ENCODE data around the gene KBTBD4. TPM values are rescaled to one million over a fixed set of nuclear protein-coding genes. Genes with fewer than 3 reads are reported as not detected.

Gene KBTBD4
- total RNA-seq, 6 experiments from 2014 or later: 6.5 to 9.2 (median 7.3) TPM

DNA sequence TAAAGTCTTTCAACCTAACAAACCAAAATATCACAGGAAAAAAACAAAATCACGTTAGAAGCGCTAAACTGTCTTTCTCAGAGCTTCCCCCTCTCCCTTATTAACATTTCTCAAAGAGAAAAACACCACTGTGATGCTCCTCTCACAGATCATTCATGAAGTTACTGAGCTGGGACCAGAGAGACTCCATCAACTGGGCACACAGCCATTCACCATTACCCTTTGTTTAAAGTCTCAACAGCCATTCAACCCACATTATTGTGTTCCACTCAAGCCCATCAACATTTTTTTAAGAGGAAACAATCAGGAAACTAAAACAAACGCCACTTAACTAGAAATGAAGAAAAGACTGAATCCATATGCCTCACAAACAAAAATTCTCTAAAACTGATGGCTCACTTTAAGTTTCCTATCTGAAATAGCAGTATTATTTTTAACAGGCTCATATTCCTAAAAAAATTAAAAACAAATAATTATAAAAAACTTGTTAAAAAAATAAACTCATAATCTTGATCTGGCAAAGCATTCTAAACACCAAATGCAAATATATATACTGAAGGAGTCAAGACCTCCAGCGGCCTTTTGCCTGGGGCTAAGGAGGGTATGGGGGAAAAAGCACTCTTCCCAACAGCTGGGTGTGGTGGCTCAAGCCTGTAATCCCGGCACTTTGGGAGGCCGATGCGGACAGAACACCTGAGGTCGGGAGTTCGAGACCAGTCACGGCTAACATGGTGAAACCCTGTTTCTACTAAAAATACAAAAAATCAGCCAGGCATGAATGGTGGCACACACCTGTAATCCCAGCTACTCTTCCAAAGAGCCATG, 39.8 kb downstream of the KBTBD4 start:
- Histone ChIP-seq H3K27me3 (no peaks in the 10 kb centered on the region), H3K4me3 (no peak overlapping the region), H3K36me3 (no peaks in the 10 kb centered on the region), H3K27ac (no peak overlapping the region), H3K4me1 (peaks cover 0 to 31% (median 7%) of the 10 kb centered on the region in 4 donors), H3K9me3 (no peaks in the 10 kb centered on the region)
- no peak for DNase-seq
- intact Hi-C loops (cut with DNase I): no loop called here
- no peak for TF ChIP-seq POLR2A (IDR thresholded peaks at IDR 0.05)
- TF ChIP-seq, protein P1, sequence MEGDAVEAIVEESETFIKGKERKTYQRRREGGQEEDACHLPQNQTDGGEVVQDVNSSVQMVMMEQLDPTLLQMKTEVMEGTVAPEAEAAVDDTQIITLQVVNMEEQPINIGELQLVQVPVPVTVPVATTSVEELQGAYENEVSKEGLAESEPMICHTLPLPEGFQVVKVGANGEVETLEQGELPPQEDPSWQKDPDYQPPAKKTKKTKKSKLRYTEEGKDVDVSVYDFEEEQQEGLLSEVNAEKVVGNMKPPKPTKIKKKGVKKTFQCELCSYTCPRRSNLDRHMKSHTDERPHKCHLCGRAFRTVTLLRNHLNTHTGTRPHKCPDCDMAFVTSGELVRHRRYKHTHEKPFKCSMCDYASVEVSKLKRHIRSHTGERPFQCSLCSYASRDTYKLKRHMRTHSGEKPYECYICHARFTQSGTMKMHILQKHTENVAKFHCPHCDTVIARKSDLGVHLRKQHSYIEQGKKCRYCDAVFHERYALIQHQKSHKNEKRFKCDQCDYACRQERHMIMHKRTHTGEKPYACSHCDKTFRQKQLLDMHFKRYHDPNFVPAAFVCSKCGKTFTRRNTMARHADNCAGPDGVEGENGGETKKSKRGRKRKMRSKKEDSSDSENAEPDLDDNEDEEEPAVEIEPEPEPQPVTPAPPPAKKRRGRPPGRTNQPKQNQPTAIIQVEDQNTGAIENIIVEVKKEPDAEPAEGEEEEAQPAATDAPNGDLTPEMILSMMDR (IDR thresholded peaks at IDR 0.05): no peak
- ATAC-seq: no peak
- 74% methylated on average over 10 of the region's 10 CpGs for WGBS (ENCODE audit: insufficient coverage, low coverage, low lambda C conversion rate, missing lambda C conversion rate)

DNA sequence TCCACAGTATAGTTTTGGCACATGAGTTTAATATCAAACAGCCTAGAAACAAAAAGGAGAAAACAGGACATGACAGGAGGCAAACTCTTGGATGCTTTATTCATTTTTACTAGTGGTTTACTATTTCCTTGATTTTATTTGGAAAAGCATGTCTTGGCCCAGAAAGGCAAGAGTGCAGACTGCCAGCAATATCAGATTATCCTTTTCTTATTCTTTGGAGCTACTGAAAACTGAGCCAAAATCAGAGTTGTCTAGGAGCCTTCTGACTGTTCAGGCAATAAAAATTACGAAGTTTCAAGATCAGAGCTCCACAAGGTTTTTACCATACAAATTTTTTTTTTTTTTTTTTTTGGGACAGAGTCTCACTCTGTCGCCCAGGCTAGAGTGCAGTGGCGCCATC, 41.9 kb downstream of the KBTBD4 start:
- no peak for ATAC-seq
- peaks cover 0 to 51% (median 15%) of the 10 kb centered on the region in 4 donors for H3K4me1 ChIP-seq
- TF ChIP-seq, protein P1 (IDR thresholded peaks at IDR 0.05): no peak
- no peak for TF ChIP-seq POLR2A (IDR thresholded peaks at IDR 0.05)
- no peak overlapping the region for H3K27ac ChIP-seq
- H3K27me3 ChIP-seq: no peaks in the 10 kb centered on the region
- 82% methylated on average over 3 of the region's 3 CpGs for WGBS (ENCODE audit: insufficient coverage, low coverage, low lambda C conversion rate, missing lambda C conversion rate)
- intact Hi-C loops (cut with DNase I): no loop called here
- no peaks in the 10 kb centered on the region for H3K9me3 ChIP-seq
- H3K4me3 ChIP-seq: no peak overlapping the region
- no peaks in the 10 kb centered on the region for H3K36me3 ChIP-seq
- no peak for DNase-seq

DNA sequence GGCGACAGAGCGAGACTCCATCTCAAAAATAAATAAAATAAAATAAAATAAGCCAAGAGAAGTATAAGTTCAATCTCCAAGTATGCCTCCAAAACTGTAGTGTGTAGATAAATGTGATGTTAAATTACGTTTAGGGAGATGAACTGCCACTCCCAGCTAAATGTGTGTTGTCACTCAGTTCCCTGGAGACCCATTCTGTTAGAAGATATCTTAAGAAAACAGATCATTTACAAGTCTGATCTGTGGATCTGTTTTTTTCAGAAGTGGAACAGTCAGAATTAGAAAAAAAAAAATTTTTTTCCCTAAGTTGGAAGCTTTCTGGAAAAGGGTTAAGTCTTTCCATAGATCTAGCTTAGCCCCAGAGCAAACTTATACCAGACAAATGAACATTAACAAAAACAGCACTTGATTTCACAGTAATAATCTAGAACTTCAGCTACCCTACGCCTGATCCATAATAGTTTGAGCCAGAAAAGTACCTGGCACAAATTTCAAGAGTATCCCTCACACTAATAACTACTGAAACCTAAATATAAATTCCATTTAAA, 44.0 kb downstream of the KBTBD4 start:
- no peak overlapping the region for H3K4me3 ChIP-seq
- no peaks in the 10 kb centered on the region for H3K27me3 ChIP-seq
- 78% methylated on average over 4 of the region's 4 CpGs for WGBS (ENCODE audit: insufficient coverage, low coverage, low lambda C conversion rate, missing lambda C conversion rate)
- ATAC-seq (no peak), DNase-seq (no peak)
- H3K9me3 ChIP-seq: no peaks in the 10 kb centered on the region
- intact Hi-C loops (cut with DNase I): no loop called here
- H3K4me1 ChIP-seq: peaks cover 0 to 45% (median 12%) of the 10 kb centered on the region in 4 donors
- H3K36me3 ChIP-seq: no peaks in the 10 kb centered on the region
- no peak overlapping the region for H3K27ac ChIP-seq
- no peak for TF ChIP-seq POLR2A (IDR thresholded peaks at IDR 0.05)
- TF ChIP-seq, protein P1 (IDR thresholded peaks at IDR 0.05): no peak

DNA sequence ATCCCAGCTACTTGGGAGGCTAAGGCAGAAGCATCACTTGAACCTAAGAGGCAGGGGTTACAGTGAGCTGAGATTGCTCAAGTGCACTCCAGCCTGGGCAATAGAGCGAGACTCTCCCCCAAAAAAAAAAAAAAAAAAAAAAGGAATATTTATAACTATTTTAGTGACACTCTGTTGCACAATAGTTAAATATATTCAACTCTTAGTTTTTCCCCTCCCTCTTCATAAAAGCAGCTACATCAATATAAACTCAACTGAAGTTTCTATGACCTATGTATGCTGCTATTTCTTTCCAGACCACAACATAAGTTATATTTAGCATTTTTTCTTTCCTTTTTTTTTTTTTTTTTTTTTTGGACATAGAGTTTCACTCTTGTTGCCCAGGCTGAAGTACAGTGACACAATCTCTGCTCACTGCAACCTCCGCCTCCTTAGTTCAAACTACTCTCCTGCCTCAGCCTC, 45.0 kb downstream of the KBTBD4 start:
- Histone ChIP-seq H3K4me3 (no peak overlapping the region), H3K9me3 (no peaks in the 10 kb centered on the region), H3K27me3 (no peaks in the 10 kb centered on the region), H3K4me1 (peaks cover 0 to 35% (median 8%) of the 10 kb centered on the region in 4 donors), H3K36me3 (no peaks in the 10 kb centered on the region), H3K27ac (peak overlapping the region in 1 of 3 donors; percentile 21)
- intact Hi-C loops (cut with DNase I): no loop called here
- 31% methylated on average over 2 of the region's 2 CpGs for WGBS (ENCODE audit: insufficient coverage, low coverage, low lambda C conversion rate, missing lambda C conversion rate)
- TF ChIP-seq POLR2A (IDR thresholded peaks at IDR 0.05): no peak
- TF ChIP-seq, protein P1 (IDR thresholded peaks at IDR 0.05): no peak
- ATAC-seq: peak in 2 of 4 donors; percentile 10 to 24
- no peak for DNase-seq

All from right lobe of liver (tissue), 6 donors.